Lower leg skin (tissue), 3 donors: ENCODE data around the gene CFL1.

Experiments used
- POLR2A ChIP-seq, 2 donors: fragments of 450-650 bp; IDR thresholded peaks; one replicate each; pipeline ENCODE4 v1.6.1; 2016 to 2017; ENCODE audit warnings: antibody characterized with exemption in 2 of 2, mild to moderate bottlenecking in 1 of 2, moderate library complexity in 1 of 2
- TF ChIP-seq, protein P1 (sequence below), 3 donors: fragments of 450-650 bp; IDR thresholded peaks; one replicate each; pipeline ENCODE4 v1.5.1; 2016; ENCODE audit warnings: antibody characterized with exemption in 3 of 3, mild to moderate bottlenecking in 3 of 3, moderate library complexity in 2 of 3

DNA sequence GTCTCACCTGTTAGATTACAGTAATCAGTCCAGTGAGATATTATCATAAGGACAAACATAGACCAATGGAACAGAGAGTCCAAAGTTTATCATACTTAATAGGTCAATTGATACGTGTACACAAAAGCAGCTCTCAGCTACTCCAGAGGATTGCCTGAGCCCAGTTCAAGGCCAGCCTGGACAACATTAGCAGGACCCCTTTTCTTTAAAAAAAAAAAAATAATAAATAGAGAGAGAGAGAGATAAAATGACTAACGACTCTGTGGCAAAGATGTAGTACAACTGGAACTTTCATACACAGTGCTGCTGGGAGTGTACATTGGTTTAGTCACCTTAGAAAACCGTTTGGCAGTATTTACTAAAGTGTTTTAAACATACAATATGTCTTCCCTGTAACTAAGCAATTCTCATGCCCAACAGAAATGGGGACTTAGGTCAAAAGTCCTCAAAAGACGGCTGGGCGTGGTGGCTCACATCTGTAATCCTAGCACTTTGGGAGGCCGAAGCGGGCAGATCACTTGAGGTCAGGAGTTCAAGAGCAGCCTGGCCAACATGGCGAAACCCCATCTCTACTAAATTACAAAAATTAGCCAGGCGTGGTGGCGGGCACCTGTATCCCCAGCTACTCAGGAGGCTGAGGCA is 13.6 kb downstream of the CFL1 start:
- TF ChIP-seq, protein P1, sequence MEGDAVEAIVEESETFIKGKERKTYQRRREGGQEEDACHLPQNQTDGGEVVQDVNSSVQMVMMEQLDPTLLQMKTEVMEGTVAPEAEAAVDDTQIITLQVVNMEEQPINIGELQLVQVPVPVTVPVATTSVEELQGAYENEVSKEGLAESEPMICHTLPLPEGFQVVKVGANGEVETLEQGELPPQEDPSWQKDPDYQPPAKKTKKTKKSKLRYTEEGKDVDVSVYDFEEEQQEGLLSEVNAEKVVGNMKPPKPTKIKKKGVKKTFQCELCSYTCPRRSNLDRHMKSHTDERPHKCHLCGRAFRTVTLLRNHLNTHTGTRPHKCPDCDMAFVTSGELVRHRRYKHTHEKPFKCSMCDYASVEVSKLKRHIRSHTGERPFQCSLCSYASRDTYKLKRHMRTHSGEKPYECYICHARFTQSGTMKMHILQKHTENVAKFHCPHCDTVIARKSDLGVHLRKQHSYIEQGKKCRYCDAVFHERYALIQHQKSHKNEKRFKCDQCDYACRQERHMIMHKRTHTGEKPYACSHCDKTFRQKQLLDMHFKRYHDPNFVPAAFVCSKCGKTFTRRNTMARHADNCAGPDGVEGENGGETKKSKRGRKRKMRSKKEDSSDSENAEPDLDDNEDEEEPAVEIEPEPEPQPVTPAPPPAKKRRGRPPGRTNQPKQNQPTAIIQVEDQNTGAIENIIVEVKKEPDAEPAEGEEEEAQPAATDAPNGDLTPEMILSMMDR (IDR thresholded peaks at IDR 0.05), result no peak
- TF ChIP-seq POLR2A (IDR thresholded peaks at IDR 0.05), result no peak
